ENCODE results near the gene BRD7. TPM values are rescaled to one million over a fixed set of nuclear protein-coding genes. Genes with fewer than 3 reads are reported as not detected.

BRD7 gene
- polyA plus RNA-seq, 2 of the 4 experiments (the other 2 are of a cell fraction): 60.4 to 94.5 TPM

GRCh38 chr16:50288026-50288425 is 80.8 kb downstream of the BRD7 start:
- Histone ChIP-seq H3K4me2 (no peak overlapping the region), H3K4me1 (peaks cover 4% of the 10 kb centered on the region; the same call in 1 of the 3 replicates), H3K4me3 (no peak overlapping the region), H3K9me3 (no peaks in the 10 kb centered on the region), H3K27ac (no peak overlapping the region)
- ATAC-seq (no peak), DNase-seq (ENCODE audit: low read depth in 1 of 2, low spot score in 1 of 2) (no peak), FAIRE-seq (no peak)
- CTCF ChIA-PET: interaction anchor here (1.1 kb wide), 1 partner anchor 13 kb away, joined by 3 read pairs; no protein-coding TSS in a partner anchor
- TF ChIP-seq KDM5A (IDR thresholded peaks at IDR 0.05) (no peak), CHD4 (IDR thresholded peaks at IDR 0.05; ENCODE audit: borderline replicate concordance) (no peak), JUNB (IDR thresholded peaks at IDR 0.05) (no peak)
- 98% methylated on average over 7 of the region's 17 CpGs for WGBS (ENCODE audit: missing lambda C conversion rate)
- POLR2A ChIA-PET: no interaction called here

DNA sequence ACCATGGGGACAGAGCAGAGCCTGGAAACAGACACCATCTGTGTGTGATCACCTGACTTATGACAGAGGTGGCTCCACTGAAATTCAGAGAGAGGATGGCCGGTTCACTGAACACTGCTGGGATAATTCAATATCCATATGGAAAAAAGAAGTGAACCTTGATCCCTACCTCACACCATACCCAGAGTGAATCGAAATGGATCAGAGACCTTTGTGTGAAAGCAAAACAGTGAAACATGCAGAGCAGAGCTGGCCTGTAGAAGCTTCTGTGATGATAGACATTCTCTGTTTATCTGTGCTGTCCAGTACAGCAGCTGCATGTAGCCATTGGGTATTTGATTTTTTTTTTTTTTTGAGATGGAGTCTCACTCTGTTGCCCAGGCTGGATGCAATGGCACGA is 82.1 kb downstream of the BRD7 start:
- no peak overlapping the region for H3K4me2 ChIP-seq
- H3K4me1 ChIP-seq: peaks cover 4% of the 10 kb centered on the region; the same call in 1 of the 3 replicates
- no peak for FAIRE-seq
- no peak overlapping the region for H3K27ac ChIP-seq
- no peak for TF ChIP-seq RNF2 (IDR thresholded peaks at IDR 0.05; ENCODE audit: borderline replicate concordance, low read depth)
- TF ChIP-seq CHD2 (IDR thresholded peaks at IDR 0.05; ENCODE audit: low read length, partially characterized antibody): no peak
- TF ChIP-seq JUNB (IDR thresholded peaks at IDR 0.05): no peak
- TF ChIP-seq, protein P1, sequence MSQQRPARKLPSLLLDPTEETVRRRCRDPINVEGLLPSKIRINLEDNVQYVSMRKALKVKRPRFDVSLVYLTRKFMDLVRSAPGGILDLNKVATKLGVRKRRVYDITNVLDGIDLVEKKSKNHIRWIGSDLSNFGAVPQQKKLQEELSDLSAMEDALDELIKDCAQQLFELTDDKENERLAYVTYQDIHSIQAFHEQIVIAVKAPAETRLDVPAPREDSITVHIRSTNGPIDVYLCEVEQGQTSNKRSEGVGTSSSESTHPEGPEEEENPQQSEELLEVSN (IDR thresholded peaks at IDR 0.05; ENCODE audit: borderline replicate concordance, low read depth): no peak
- no peak for TF ChIP-seq POLR2AphosphoS2 (conservative IDR thresholded peaks at IDR 0.05; ENCODE audit: low read length)
- TF ChIP-seq CBX2 (IDR thresholded peaks at IDR 0.05; ENCODE audit: borderline replicate concordance, low read depth): no peak
- TF ChIP-seq, protein P2, sequence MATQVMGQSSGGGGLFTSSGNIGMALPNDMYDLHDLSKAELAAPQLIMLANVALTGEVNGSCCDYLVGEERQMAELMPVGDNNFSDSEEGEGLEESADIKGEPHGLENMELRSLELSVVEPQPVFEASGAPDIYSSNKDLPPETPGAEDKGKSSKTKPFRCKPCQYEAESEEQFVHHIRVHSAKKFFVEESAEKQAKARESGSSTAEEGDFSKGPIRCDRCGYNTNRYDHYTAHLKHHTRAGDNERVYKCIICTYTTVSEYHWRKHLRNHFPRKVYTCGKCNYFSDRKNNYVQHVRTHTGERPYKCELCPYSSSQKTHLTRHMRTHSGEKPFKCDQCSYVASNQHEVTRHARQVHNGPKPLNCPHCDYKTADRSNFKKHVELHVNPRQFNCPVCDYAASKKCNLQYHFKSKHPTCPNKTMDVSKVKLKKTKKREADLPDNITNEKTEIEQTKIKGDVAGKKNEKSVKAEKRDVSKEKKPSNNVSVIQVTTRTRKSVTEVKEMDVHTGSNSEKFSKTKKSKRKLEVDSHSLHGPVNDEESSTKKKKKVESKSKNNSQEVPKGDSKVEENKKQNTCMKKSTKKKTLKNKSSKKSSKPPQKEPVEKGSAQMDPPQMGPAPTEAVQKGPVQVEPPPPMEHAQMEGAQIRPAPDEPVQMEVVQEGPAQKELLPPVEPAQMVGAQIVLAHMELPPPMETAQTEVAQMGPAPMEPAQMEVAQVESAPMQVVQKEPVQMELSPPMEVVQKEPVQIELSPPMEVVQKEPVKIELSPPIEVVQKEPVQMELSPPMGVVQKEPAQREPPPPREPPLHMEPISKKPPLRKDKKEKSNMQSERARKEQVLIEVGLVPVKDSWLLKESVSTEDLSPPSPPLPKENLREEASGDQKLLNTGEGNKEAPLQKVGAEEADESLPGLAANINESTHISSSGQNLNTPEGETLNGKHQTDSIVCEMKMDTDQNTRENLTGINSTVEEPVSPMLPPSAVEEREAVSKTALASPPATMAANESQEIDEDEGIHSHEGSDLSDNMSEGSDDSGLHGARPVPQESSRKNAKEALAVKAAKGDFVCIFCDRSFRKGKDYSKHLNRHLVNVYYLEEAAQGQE (IDR thresholded peaks at IDR 0.05): no peak
- TF ChIP-seq JUN (IDR thresholded peaks at IDR 0.05): no peak
- no peak for TF ChIP-seq BCL3 (IDR thresholded peaks at IDR 0.05)
- TF ChIP-seq MYC (IDR thresholded peaks at IDR 0.05; ENCODE audit: borderline replicate concordance, low read length): no peak
- TF ChIP-seq, protein P3, sequence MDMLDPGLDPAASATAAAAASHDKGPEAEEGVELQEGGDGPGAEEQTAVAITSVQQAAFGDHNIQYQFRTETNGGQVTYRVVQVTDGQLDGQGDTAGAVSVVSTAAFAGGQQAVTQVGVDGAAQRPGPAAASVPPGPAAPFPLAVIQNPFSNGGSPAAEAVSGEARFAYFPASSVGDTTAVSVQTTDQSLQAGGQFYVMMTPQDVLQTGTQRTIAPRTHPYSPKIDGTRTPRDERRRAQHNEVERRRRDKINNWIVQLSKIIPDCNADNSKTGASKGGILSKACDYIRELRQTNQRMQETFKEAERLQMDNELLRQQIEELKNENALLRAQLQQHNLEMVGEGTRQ (IDR thresholded peaks at IDR 0.05): no peak
- no peak overlapping the region for H3K4me3 ChIP-seq
- 96% methylated on average over 3 of the region's 3 CpGs for WGBS (ENCODE audit: missing lambda C conversion rate)
- ATAC-seq: no peak
- DNase-seq (ENCODE audit: low read depth in 1 of 2, low spot score in 1 of 2): no peak
- no peaks in the 10 kb centered on the region for H3K9me3 ChIP-seq
- ChIA-PET CTCF (interaction anchor here (0.6 to 1.1 kb wide), 3 partner anchors 88 to 377 kb away, joined by 3 read pairs; no protein-coding TSS in a partner anchor), POLR2A (no interaction called here)

DNA sequence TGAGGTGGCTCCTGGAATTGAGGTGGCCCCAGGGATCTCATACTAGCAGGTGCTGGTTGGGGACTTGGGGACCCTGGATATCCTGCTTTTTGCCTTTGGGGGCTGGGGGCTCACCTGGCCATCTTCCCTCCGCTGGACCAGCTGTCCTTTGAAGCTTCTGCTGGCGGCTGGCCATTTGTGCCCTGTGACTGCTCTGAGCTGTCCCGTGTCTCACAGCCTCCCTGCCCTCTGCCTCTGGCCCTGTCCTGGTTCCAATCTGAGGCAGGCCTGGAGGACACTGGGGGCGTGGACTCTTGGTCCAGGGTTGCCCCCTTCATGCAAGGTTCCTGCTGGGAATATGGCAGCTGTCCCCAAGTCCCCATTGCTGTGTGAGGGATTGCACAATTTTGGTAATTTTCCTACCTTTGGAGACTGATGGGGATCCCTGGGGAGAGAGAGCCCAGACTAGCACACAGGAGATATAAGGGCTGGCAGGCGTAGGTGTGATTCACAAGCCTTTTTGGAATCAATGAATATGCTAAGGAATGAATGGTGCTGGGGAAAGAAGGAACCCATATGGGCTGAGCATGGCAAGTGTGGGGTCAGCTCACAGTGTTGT is 83.3 kb downstream of the BRD7 start:
- FAIRE-seq: no peak
- DNase-seq (ENCODE audit: low read depth in 1 of 2, low spot score in 1 of 2): no peak
- WGBS (ENCODE audit: missing lambda C conversion rate): 88% methylated on average over 3 of the region's 5 CpGs
- no peak for TF ChIP-seq EHF (CRISPR knock-in tag; IDR thresholded peaks at IDR 0.05)
- TF ChIP-seq JUN (IDR thresholded peaks at IDR 0.05): no peak
- TF ChIP-seq HMGXB4 (CRISPR knock-in tag; IDR thresholded peaks at IDR 0.05; ENCODE audit: borderline replicate concordance): no peak
- TF ChIP-seq SMC3 (IDR thresholded peaks at IDR 0.05): no peak
- TF ChIP-seq TP53 (CRISPR knock-in tag; IDR thresholded peaks at IDR 0.05): no peak
- TF ChIP-seq PBX3 (IDR thresholded peaks at IDR 0.05): no peak
- no peak for TF ChIP-seq POLR2AphosphoS2 (conservative IDR thresholded peaks at IDR 0.05; ENCODE audit: low read length)
- no peak for TF ChIP-seq HEYL (CRISPR knock-in tag; IDR thresholded peaks at IDR 0.05)
- no peak for TF ChIP-seq HOXB13 (CRISPR knock-in tag; IDR thresholded peaks at IDR 0.05; ENCODE audit: low read depth)
- TF ChIP-seq ESRRA (IDR thresholded peaks at IDR 0.05; ENCODE audit: borderline replicate concordance, low read length): no peak
- no peak for TF ChIP-seq HOXA7 (CRISPR knock-in tag; IDR thresholded peaks at IDR 0.05)
- no peak for TF ChIP-seq EHMT2 (IDR thresholded peaks at IDR 0.05; ENCODE audit: low read depth)

More for the DNA sequence above, 83.3 kb downstream of the BRD7 start:
- Histone ChIP-seq H3K4me2 (no peak overlapping the region), H3K9me3 (no peaks in the 10 kb centered on the region), H3K4me1 (peaks cover 4% of the 10 kb centered on the region; the same call in 1 of the 3 replicates), H3K4me3 (no peak overlapping the region), H3K27ac (no peak overlapping the region)
- CTCF ChIA-PET: interaction anchor here (1.0 to 2.2 kb wide), 2 partner anchors 11 to 12 kb away, joined by 3 to 9 read pairs; no protein-coding TSS in a partner anchor
- ATAC-seq: no peak
- POLR2A ChIA-PET: no interaction called here

Measured in A549 (cell line).